RWPE2 (cell line): ENCODE results near the gene DLL4.
A peak's percentile ranks its signal among the peaks of the same experiment; 100 is the strongest.

Experiments
- ATAC-seq: fragments of 200-7000 bp; cut with Tn5 transposase; 3 replicates; pipeline ENCODE4 v1.9.1; 2021; ENCODE audit warnings: low read depth
- DNase-seq: peaks from one replicate; pipeline ENCODE4 v3.0.0-alpha.2; 2020; ENCODE audit warnings: low spot score
- H3K27ac ChIP-seq: fragments of 450-650 bp; 2 replicates; pipeline ENCODE4 v1.5.1; 2017; ENCODE audit warnings: mild to moderate bottlenecking; ENCODE audit not compliant: poor library complexity, severe bottlenecking
- H3K27me3 ChIP-seq: fragments of 250-450 bp; sonication (Bioruptor Pico); 2 replicates; pipeline ENCODE4 v1.5.1; 2021; ENCODE audit warnings: mild to moderate bottlenecking, moderate library complexity; ENCODE audit not compliant: insufficient read depth, poor library complexity, severe bottlenecking
- H3K36me3 ChIP-seq: fragments of 250-450 bp; sonication (Bioruptor Pico); 2 replicates; pipeline ENCODE4 v1.5.1; 2020; ENCODE audit warnings: low read depth, mild to moderate bottlenecking, moderate library complexity
- H3K4me1 ChIP-seq: fragments of 250-450 bp; sonication (Bioruptor Pico); 2 replicates; pipeline ENCODE4 v1.5.1; 2021; ENCODE audit warnings: mild to moderate bottlenecking, moderate library complexity; ENCODE audit not compliant: insufficient read depth, poor library complexity, severe bottlenecking
- H3K4me3 ChIP-seq: fragments of 250-450 bp; sonication (Bioruptor Pico); 2 replicates; pipeline ENCODE4 v1.5.1; 2021; ENCODE audit warnings: mild to moderate bottlenecking, moderate library complexity; ENCODE audit not compliant: severe bottlenecking
- H3K9me3 ChIP-seq: fragments of 250-450 bp; sonication (Bioruptor Pico); 2 replicates; pipeline ENCODE4 v1.5.1; 2021; ENCODE audit warnings: mild to moderate bottlenecking, moderate library complexity; ENCODE audit not compliant: severe bottlenecking
- TF ChIP-seq, protein P1 (sequence below): fragments of 450-650 bp; IDR thresholded peaks from one replicate; pipeline ENCODE4 v1.5.1; 2017; ENCODE audit warnings: mild to moderate bottlenecking, moderate library complexity; ENCODE audit not compliant: poor library complexity, severe bottlenecking

DLL4 gene

DNA sequence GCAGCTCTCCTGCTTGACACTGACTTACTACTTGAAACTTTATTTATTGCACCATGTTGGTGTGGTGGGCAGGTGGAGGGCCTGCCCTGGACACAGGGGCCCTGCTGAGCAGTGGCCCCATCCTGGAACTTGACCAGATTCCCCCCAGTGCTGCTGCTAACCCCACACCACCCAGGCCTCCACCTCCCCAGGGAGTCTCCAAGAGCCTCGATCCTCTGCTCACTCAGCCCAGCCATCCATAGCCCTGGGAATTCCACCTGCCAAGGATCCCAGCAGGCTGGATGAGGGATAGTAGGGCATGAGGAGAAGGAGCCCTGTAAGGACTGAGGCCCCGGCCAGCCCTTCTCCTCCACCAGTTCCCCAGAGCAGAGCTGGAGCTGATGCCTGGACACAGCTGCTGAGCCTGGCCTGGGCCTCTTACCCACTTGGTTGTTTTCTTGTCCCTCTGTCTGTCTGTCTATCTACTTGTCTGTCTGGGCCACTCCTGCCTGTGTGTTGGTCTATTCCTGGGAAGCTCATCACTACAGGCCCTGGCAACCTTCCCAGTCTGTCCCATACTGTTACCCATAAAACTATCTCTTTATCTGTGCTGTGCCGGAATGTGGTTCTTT is 26.9 kb downstream of the DLL4 start:
- Histone ChIP-seq H3K27me3 (no peaks in the 10 kb centered on the region), H3K36me3 (peaks cover 33% of the 10 kb centered on the region), H3K9me3 (no peaks in the 10 kb centered on the region), H3K4me3 (no peak overlapping the region), H3K27ac (no peak overlapping the region), H3K4me1 (peaks cover 14% of the 10 kb centered on the region)
- DNase-seq (no peak), ATAC-seq (no peak)
- TF ChIP-seq, protein P1, sequence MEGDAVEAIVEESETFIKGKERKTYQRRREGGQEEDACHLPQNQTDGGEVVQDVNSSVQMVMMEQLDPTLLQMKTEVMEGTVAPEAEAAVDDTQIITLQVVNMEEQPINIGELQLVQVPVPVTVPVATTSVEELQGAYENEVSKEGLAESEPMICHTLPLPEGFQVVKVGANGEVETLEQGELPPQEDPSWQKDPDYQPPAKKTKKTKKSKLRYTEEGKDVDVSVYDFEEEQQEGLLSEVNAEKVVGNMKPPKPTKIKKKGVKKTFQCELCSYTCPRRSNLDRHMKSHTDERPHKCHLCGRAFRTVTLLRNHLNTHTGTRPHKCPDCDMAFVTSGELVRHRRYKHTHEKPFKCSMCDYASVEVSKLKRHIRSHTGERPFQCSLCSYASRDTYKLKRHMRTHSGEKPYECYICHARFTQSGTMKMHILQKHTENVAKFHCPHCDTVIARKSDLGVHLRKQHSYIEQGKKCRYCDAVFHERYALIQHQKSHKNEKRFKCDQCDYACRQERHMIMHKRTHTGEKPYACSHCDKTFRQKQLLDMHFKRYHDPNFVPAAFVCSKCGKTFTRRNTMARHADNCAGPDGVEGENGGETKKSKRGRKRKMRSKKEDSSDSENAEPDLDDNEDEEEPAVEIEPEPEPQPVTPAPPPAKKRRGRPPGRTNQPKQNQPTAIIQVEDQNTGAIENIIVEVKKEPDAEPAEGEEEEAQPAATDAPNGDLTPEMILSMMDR, result no peak

DNA sequence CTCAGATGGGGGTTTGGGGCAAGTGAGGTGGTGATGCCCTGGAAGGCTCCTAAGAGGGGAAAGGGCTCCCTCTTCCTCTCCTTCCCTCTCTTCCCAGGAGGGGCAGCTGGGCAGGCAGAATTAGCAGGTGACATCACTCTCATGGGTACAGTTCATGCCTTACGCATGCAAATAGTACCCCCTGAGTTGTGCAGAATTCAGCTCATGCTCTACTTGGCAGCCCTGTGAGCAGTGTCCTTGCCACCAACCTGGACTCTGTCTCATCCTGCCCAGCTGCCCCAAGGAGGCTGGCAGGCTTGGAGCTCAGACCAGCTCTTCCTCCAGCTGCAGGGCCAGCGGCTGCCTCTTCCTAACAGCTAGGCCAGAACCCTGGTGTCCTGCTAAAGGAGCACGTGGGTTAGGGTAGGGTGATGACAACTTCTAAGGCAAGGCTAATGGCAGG is 27.4 kb downstream of the DLL4 start:
- DNase-seq (no peak), ATAC-seq (no peak)
- H3K27ac ChIP-seq, result no peak overlapping the region
- no peak overlapping the region for H3K4me3 ChIP-seq
- TF ChIP-seq, protein P1, result no peak
- H3K4me1 ChIP-seq, result peaks cover 16% of the 10 kb centered on the region
- no peaks in the 10 kb centered on the region for H3K27me3 ChIP-seq
- H3K36me3 ChIP-seq, result peaks cover 33% of the 10 kb centered on the region
- no peaks in the 10 kb centered on the region for H3K9me3 ChIP-seq

DNA sequence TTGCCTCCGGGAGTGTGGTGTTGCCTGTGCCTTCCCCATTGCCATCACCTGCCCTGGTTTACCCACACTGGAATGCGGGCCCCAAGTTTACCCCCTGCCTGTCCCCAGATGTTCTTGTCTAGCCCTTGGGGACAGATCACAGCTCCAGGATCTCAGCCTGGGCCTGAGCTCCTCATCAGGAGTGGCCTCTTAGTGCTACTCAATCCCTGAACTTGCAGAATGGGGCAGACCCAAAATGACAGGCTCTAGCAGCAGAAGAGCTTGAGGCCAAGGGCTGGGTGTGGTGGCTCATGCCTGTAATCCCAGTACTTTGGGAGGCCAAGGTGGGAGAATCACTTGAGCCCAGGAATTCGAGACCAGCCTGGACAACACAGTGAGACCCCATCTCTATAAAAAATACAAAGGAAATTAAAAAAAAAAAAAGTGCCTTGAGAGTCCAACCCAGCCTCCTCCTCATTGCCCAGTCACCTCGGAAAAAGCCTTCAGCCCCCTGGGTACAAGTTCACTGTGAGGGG is 28.0 kb downstream of the DLL4 start:
- TF ChIP-seq, protein P1, result no peak
- ATAC-seq (no peak), DNase-seq (no peak)
- H3K36me3 ChIP-seq, result peaks cover 33% of the 10 kb centered on the region
- H3K9me3 ChIP-seq, result no peaks in the 10 kb centered on the region
- peaks cover 12% of the 10 kb centered on the region for H3K4me1 ChIP-seq
- H3K27ac ChIP-seq, result no peak overlapping the region
- H3K27me3 ChIP-seq, result no peaks in the 10 kb centered on the region
- no peak overlapping the region for H3K4me3 ChIP-seq

DNA sequence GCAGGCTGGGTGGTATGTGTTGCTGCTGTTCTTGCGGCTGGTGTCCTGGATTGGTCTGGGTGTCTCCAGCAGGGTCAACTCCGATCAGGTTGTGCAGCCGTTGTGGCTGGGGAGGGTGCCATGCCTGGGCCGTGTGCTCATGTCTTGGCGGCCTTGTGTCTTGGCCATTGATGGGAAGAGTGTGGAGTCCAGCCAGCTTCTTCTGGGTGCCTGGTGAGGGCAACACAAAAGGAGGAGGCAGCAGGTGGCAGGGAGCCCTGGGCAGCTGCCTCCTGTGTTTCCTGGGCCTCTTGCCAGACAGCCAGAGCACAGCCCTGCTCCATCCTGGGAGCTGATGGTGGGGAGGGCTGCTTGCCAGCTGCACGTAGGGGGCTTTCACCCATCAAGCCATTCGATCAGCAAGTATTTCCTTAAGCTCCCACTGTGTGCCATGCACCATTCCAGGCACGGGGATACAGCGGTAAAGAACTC is 28.5 kb downstream of the DLL4 start:
- Histone ChIP-seq H3K9me3 (no peaks in the 10 kb centered on the region), H3K4me1 (peaks cover 9% of the 10 kb centered on the region), H3K4me3 (no peak overlapping the region), H3K36me3 (peaks cover 33% of the 10 kb centered on the region), H3K27me3 (no peaks in the 10 kb centered on the region), H3K27ac (no peak overlapping the region)
- no peak for ATAC-seq
- no peak for DNase-seq
- TF ChIP-seq, protein P1, result no peak

DNA sequence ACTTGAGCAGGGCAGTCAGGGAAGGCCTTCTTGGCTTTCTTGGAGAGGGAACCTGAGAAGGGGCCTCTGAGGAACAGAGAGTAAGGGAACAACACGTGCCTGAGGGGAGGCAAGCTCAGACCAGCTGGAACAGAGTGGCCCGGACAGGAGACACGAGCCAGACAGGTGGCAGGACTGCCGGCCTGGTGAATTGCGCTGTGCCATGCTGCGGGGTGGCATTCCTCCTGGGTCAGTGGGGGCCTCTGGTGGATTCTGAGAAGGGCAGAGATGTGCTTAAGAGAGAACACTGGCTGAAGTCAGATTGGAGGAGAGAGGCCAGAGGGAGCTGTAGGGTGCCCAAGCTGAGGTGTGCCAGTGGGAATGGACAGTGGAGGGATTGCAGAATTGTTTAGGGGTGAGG is 29.0 kb downstream of the DLL4 start:
- Histone ChIP-seq H3K27me3 (no peaks in the 10 kb centered on the region), H3K27ac (no peak overlapping the region), H3K4me1 (peaks cover 9% of the 10 kb centered on the region), H3K9me3 (no peaks in the 10 kb centered on the region), H3K36me3 (peaks cover 33% of the 10 kb centered on the region), H3K4me3 (no peak overlapping the region)
- TF ChIP-seq, protein P1, result no peak
- ATAC-seq, result peak; percentile 10; the same call in 2 of the 3 replicates
- DNase-seq, result no peak
